ENCODE data around the gene CD55.

- TF ChIP-seq EZH2 (IDR thresholded peaks at IDR 0.05; ENCODE audit: insufficient read depth, poor library complexity, severe bottlenecking), result no peak
- no peak for TF ChIP-seq EZH2phosphoT487 (IDR thresholded peaks at IDR 0.05; ENCODE audit: insufficient read depth, low read depth)
Observed at GRCh38 chr1:207302618-207303393, 18.7 kb upstream of the CD55 start.

All from GM23248 (cell line).